Measurements from ENCODE around the gene TNFSF12.
A peak's percentile ranks its signal among the peaks of the same experiment; 100 is the strongest.

The TNFSF12 gene

GRCh38 chr17:7523033-7523432 is 25.8 kb upstream of the TNFSF12 start:
- peak; percentile 29; the same call in 1 of the 2 replicates for TF ChIP-seq CTCF (IDR thresholded peaks at IDR 0.05)

DNA sequence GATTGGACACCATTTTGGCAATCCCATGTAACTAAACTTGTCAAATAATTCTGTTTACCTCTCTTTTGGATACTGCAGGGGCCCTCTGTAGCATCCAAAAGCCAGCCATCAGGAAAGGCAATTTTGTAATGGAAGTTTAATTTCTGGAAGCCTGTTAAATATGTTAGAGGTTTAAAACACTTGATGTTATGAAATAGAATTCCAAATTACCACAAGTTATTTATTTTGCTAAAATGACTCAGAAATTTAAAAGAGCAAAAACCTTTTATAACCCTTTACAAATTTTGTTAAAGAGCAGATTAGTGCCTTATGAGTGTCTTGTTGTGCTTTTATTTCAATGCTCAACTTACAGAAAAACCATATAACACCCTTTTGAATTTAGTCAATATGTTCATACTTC is 20.0 kb upstream of the TNFSF12 start:
- no peak for TF ChIP-seq CTCF (IDR thresholded peaks at IDR 0.05)

DNA sequence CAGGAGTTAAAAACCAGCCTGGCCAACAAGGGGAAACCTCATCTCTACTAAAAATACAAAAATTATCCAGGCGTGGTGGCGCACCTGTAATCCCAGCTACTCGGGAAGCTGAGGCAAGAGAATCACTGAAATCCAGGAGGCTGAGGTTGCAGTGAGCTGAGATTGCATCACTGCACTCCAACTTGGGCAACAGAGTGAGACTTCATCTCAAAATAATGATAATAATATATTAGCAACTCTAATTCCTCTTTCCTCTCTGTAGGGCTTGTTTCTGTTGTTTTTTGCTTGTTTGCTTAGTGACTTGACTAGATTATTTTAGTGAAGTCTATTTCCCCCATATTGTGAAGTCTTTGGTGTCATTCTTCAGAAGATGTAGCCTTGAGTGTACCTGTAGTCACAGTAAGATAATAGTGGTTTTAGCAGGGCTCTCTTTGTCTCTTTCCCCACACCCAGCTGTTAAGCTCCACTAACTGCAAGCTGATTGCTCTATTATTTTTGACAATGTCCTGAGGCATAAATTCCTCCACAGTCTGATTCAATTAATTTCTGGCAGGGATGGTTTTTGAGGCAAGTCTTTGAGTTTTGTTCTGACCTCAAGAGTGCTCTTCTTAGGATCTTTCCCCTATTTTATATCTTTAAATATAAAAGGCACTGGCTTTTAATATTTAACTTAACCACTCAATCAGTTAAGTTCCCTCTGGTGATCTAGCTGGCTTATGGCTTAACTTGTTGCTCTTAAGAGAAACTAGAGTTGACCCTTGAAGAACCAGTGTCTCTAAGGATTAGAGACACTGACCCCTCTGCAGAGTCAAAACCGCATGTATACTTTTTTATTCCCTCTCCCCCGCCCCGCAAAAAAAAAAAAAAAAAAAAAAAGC is 18.6 kb upstream of the TNFSF12 start:
- no peak for TF ChIP-seq CTCF (IDR thresholded peaks at IDR 0.05)

GRCh38 chr17:7538050-7538449 is 10.8 kb upstream of the TNFSF12 start:
- TF ChIP-seq CTCF (IDR thresholded peaks at IDR 0.05): no peak

DNA sequence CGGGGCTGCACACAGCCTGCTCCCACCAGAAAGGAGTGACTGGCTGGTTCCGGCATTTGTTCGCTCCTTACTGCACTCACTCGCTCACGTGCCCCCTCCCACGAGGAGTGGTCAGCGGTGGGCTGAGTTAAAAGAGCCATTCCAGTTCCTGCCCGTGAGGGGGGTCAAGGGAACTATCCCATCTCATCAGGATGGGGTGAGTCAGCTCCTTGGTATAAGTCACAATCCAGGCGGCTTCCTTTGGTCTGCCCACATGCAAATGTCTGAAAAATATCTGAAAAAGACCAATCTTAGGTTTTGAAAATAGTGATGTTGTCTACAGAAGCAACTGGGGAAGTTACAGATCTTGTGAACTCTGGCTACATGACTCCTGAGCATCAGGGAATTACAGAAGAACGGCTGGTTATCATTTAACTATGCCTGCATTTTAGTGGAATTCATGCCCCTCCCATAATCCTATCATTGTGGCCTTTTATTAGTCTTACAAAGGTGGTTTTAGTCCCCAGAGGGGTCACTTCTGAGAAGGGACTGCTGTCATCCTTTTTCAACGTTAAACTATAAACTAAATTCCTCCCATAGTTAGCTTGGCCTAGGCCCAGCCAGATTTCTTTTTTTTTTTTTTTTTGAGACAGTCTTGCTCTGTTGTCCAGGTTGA is 9.8 kb upstream of the TNFSF12 start:
- no peak for TF ChIP-seq CTCF (IDR thresholded peaks at IDR 0.05)

- TF ChIP-seq CTCF (IDR thresholded peaks at IDR 0.05): no peak
These were observed 7.7 kb upstream of the TNFSF12 start for GRCh38 chr17:7541074-7541621.

- TF ChIP-seq CTCF (IDR thresholded peaks at IDR 0.05): no peak
These were observed 3.9 kb upstream of the TNFSF12 start for GRCh38 chr17:7544911-7545310.

Data from LNCAP (cell line).